Activated CD4-positive, CD25-positive, alpha-beta regulatory T cell treated with anti-CD3 and anti-CD28 coated beads, Interleukin-2, amount 50 U/mL, for 16 hours (primary cell): ENCODE results near the gene FAM222B.

Experiments used
- DNase-seq: peaks from one replicate; pipeline ENCODE4 v3.0.0-alpha.2; 2020; ENCODE audit warnings: low read depth, low spot score

FAM222B gene

DNA sequence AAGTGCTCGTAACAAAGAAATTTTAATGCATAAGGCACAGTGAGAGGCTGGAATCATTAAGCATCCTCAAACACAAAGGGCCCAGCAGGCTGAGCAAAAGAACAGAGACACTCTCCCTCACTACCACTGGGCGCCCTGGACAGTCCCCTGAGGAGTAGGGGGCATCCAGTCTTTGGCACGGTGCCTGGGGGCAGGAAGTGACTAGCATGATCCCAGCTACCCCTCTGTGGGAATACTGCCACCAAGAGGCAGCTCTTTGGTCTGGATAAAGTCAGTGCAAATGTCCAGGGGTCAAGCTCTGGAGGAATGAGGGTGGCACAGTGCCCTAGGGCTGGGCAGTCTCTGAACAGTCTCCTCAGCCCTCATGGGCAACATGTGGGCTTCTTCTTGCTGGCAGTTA lies 128.3 kb downstream of the FAM222B start:
- DNase-seq, result no peak

GRCh38 chr17:28712705-28713415 lies 129.7 kb downstream of the FAM222B start:
- DNase-seq, result no peak

GRCh38 chr17:28712032-28712704 lies 130.4 kb downstream of the FAM222B start:
- DNase-seq, result peak; percentile 38

DNA sequence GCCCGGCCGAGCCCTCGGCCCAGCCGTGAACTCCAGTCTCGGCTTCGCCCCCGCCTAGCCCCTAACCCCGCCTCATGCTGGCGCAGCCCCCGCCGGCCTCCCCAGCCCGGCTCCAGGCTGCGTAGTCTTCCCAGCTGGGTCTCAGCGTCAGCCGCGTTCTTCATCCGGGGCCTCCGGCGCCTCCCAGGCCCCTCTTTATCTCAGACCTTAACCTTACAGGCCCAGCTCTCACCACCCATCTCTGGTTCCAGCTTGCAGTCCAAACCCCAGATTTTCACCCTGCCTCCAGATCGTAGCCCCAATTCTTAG lies 130.9 kb downstream of the FAM222B start, which contains the start of gene PROCA1:
Gene PROCA1, minus strand, starts transcription at position 166 of the 309 bp plus-strand sequence. CDS start 228 bp downstream, outside the sequence.
- DNase-seq, result no peak

- peak; percentile 77 for DNase-seq
Observed at GRCh38 chr17:28710861-28711722, 131.5 kb downstream of the FAM222B start.

GRCh38 chr17:28707339-28707720 lies 135.3 kb downstream of the FAM222B start:
- no peak for DNase-seq

- DNase-seq, result no peak
Observed at GRCh38 chr17:28706471-28707338, 135.9 kb downstream of the FAM222B start.
